ENCODE data around the gene PACSIN2. TPM values are rescaled to one million over a fixed set of nuclear protein-coding genes. Genes with fewer than 3 reads are reported as not detected.
"Not testable (repeated sequence)": the region's sequence is repeated elsewhere in the genome, so short reads cannot be mapped to it uniquely, and the experiment has no call there.

PACSIN2 gene
- polyA plus RNA-seq, 10 donors = 23.7 to 35.8 (median 29.1) TPM

GRCh38 chr22:43013355-43014315 lies 1.3 kb downstream of the PACSIN2 start:
- DNase-seq = peak in 1 of 3 donors; percentile 48

GRCh38 chr22:43012390-43012789 lies 2.6 kb downstream of the PACSIN2 start:
- no peak for DNase-seq

GRCh38 chr22:43011079-43011478 lies 3.9 kb downstream of the PACSIN2 start:
- DNase-seq = no peak

DNA sequence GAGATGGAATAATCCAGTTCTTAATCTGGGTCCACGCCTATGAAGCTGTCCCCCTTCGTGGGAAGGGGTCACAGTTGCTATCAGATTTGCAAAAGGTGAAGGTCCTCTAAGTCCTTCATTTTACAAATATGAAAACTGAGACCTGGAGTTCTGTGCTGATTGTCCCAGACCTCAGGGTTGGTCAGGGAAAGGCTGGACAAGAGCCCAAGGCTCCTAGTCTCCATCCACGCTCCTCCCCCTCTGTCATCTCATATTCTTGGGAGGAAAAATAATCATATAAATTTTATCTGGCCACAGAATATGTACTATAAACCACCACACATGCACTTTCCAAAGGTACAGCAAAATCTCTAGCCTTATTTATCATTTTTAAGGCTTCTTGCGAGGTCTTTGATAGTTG lies 5.5 kb downstream of the PACSIN2 start:
- no peak for DNase-seq

GRCh38 chr22:43008921-43009320 lies 6.0 kb downstream of the PACSIN2 start:
- no peak for DNase-seq

DNA sequence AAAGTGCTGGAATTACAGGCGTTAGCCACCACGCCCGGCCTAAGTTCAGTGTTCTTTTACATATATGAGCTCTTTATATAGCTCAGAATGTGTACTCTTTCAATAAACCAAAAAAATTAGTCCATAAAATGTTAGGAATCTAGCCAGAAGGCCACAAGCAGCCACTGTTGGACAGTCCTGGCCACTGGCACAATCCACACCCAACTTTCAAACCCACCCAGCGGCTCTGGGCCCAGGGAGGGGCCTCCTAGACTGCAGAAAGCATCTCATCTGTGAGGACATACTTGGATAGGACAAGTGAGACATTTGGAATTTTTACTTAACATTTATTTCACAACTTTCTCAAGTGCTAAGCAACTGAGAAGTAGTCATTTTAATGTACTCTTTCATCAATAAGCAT lies 6.4 kb downstream of the PACSIN2 start:
- no peak for DNase-seq

- DNase-seq = no peak
These were observed 7.3 kb downstream of the PACSIN2 start for GRCh38 chr22:43007519-43008102.

DNA sequence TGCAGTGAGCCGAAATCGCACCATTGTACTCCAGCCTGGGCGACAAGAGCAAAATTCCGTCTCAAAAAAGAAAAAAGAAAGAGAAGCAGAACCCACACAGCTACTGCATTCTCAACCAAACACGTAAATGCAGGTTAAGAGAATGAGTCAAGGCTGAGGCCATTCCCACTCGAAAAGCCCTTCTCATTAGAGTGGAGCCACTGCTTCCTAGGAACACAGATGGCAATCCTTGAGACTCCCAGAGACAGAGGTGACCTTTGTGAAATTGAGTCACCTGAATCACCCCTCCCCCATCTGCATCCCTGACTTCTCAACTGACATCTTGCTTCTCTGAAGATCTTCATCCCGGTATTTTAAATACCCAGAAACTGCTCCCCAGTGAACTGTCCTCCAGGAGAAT lies 8.2 kb downstream of the PACSIN2 start:
- no peak for DNase-seq

GRCh38 chr22:43006016-43006505 lies 8.9 kb downstream of the PACSIN2 start:
- no peak for DNase-seq

- no peak for DNase-seq
These were observed 9.8 kb downstream of the PACSIN2 start for GRCh38 chr22:43005106-43005505.

GRCh38 chr22:43004362-43005035 lies 10.4 kb downstream of the PACSIN2 start:
- DNase-seq = peak in 1 of 3 donors; percentile 63

- peak in 1 of 3 donors; percentile 75 for DNase-seq
These were observed 12.8 kb downstream of the PACSIN2 start for GRCh38 chr22:43002202-43002586.

DNA sequence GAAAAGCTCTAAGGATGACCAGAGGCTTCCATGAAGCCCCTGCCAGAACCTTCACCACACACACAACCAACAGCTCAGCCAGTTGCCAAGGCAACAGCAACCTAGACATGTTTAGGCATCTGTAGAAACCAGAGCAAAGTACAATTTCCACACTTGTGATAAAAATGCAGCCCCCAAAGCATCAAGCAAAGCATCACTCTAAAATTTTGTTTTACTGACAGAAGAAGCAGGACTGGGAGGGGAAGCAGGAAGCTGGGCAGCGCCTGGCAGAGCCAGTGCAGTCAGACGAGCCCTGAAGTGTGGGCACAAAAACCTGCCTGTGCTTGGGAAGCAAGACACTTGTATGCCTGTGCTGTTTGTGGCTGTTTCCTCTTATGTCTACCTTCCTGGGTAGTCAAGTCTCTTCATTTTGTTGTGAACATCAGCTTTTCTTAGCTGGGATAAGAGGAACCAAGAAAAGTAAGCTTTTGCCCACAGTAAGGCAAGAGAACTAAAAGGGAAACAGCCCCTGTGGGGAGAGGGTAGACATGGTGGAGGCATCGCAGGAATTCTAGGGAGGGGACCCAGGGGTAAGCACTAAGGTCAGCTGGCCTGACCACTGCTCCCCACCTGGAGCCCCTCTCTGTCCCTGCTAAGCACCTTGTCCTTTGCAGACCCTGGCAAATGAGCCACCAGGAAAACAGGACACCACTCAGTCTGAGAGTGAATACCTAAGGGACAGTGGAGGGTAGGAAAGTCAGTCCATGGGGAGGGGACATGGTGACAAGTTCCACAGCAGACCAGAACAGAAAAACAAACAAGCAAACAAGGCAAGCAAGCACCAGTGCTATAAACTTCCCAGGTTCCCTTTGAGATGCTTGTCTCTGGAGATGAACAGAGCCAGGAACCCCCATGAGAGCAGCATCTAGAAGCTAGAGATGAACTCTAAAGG lies 13.4 kb downstream of the PACSIN2 start:
- DNase-seq = no peak

DNA sequence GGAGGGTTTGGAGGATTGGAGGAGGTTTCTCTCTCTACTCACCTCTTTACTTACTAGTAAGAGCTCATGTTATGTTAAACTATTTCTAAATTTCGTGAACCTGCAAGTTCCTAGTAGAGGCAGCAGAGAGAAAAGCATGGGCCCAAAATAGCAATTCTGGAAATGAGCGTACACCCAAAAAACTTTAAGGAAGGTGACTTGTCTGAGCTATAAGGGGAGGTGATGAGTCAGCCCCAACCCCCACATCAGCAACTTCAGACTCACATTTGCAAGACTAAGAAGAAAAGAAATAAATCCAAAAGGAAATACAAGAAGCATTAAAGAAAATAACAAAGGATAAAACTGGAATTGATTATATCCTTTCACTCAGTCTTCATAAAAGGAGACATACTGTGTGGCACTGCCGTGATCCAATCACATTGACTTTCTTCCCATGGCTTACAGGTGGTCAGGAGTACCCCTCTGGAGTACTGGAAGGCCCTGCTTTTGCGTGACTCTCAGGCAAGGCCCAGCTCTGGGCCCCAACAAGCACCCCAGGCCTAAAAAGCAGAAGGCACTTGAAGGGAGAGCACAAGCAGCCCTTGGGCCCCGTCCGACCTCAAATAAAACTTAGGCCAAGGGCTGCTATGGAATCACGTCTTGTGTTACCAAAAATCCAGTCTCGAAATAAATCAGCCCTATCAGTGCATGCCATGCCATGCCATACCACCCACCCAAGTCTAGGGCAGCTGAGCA lies 14.3 kb downstream of the PACSIN2 start:
- DNase-seq = peak in 1 of 3 donors; percentile 38

GRCh38 chr22:42997582-42998090 lies 17.3 kb downstream of the PACSIN2 start:
- no peak for DNase-seq

- DNase-seq = no peak
These were observed 18.1 kb downstream of the PACSIN2 start for GRCh38 chr22:42996646-42997365.

GRCh38 chr22:42995654-42996053 lies 19.3 kb downstream of the PACSIN2 start:
- DNase-seq = not testable (repeated sequence)

DNA sequence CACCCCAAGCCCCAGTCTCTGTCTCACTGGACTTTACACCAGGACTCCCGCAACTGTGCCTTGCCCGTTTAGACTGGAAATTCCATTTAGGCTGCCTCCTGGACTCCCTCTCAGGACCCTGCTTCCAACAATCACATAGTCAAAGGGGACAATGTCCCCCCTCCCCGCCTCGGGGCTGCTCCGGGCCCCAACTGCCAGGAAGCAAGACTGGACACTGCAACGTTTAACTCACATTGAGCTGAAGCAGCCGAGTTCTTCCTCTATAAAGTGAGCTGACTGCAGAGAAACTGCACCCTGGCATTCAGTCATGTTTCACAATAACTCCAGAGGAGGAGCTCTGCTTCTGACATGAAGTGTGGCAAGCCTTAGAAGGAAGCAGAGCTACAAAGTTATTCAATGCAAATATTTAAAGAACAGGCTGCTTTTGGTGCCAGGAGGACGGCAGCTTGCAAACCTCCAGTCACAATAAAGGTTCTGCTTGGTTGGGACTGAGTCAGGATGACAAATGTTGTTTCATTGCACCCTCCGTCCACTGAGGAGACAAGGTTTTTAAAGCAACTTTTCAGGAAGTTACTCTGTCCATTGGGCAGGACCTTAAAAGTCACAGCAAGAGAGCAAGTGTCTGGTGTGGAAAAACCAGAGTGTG lies 19.9 kb downstream of the PACSIN2 start:
- peak; percentile 70 to 87 (median 86) for DNase-seq

Data from muscle of back (tissue), 11 donors.